Measurements from ENCODE around the gene CEP44. TPM values are rescaled to one million over a fixed set of nuclear protein-coding genes. Genes with fewer than 3 reads are reported as not detected.

CEP44 gene
- total and polyA plus RNA-seq, 4 donors: 5.1 to 49.5 (median 11.7) TPM

- Histone ChIP-seq H3K9me3 (ENCODE audit: control insufficient read depth in 4 of 4, insufficient read depth in 3 of 4, low read length in 3 of 4) (no peaks in the 10 kb centered on the region), H3K27ac (ENCODE audit: low read depth in 1 of 2, low read length in 1 of 2) (no peak overlapping the region), H3K4me1 (ENCODE audit: control insufficient read depth in 5 of 5, insufficient read depth in 5 of 5, low read length in 5 of 5) (no peaks in the 10 kb centered on the region), H3K27me3 (ENCODE audit: control insufficient read depth in 3 of 3, insufficient read depth in 3 of 3, low read length in 2 of 3) (no peaks in the 10 kb centered on the region), H3K36me3 (ENCODE audit: control insufficient read depth in 4 of 4, insufficient read depth in 4 of 4, low read length in 4 of 4) (peaks cover 0 to 2% (median 0%) of the 10 kb centered on the region in 4 donors), H3K4me3 (no peak overlapping the region), H3K9ac (ENCODE audit: insufficient read depth in 1 of 2, low read length in 2 of 2) (no peak overlapping the region)
- ATAC-seq (ENCODE audit: insufficient read depth, low FRiP score) (no peak), DNase-seq (no peak)
- 93 to 94% methylated on average over 3 of the region's 3 CpGs for WGBS, 2 donors
- no peak for TF ChIP-seq CTCF (IDR thresholded peaks at IDR 0.05; ENCODE audit: control extremely low read depth, extremely low read depth)
Observed at GRCh38 chr4:174334628-174335027, 50.9 kb downstream of the CEP44 start.

- no peak for TF ChIP-seq CTCF (IDR thresholded peaks at IDR 0.05; ENCODE audit: control extremely low read depth, extremely low read depth)
- no peak for ATAC-seq (ENCODE audit: insufficient read depth, low FRiP score)
- H3K4me1 ChIP-seq (ENCODE audit: control insufficient read depth in 5 of 5, insufficient read depth in 5 of 5, low read length in 5 of 5): no peaks in the 10 kb centered on the region
- no peaks in the 10 kb centered on the region for H3K36me3 ChIP-seq (ENCODE audit: control insufficient read depth in 4 of 4, insufficient read depth in 4 of 4, low read length in 4 of 4)
- 93 to 95% methylated on average over 2 of the region's 2 CpGs for WGBS, 2 donors
- H3K27ac ChIP-seq (ENCODE audit: low read depth in 1 of 2, low read length in 1 of 2): no peak overlapping the region
- DNase-seq: no peak
- no peak overlapping the region for H3K9ac ChIP-seq (ENCODE audit: insufficient read depth in 1 of 2, low read length in 2 of 2)
- H3K9me3 ChIP-seq (ENCODE audit: control insufficient read depth in 4 of 4, insufficient read depth in 3 of 4, low read length in 3 of 4): no peaks in the 10 kb centered on the region
- no peaks in the 10 kb centered on the region for H3K27me3 ChIP-seq (ENCODE audit: control insufficient read depth in 3 of 3, insufficient read depth in 3 of 3, low read length in 2 of 3)
- H3K4me3 ChIP-seq: no peak overlapping the region
Observed at GRCh38 chr4:174340714-174341113, 57.0 kb downstream of the CEP44 start.

- ATAC-seq (ENCODE audit: insufficient read depth, low FRiP score) (no peak), DNase-seq (no peak)
- Histone ChIP-seq H3K4me3 (no peak overlapping the region), H3K9ac (ENCODE audit: insufficient read depth in 1 of 2, low read length in 2 of 2) (no peak overlapping the region), H3K9me3 (ENCODE audit: control insufficient read depth in 4 of 4, insufficient read depth in 3 of 4, low read length in 3 of 4) (peaks cover 0 to 6% (median 2%) of the 10 kb centered on the region in 4 donors), H3K27me3 (ENCODE audit: control insufficient read depth in 3 of 3, insufficient read depth in 3 of 3, low read length in 2 of 3) (no peaks in the 10 kb centered on the region), H3K4me1 (ENCODE audit: control insufficient read depth in 5 of 5, insufficient read depth in 5 of 5, low read length in 5 of 5) (peaks cover 0 to 2% (median 0%) of the 10 kb centered on the region in 5 donors), H3K27ac (ENCODE audit: low read depth in 1 of 2, low read length in 1 of 2) (no peak overlapping the region), H3K36me3 (ENCODE audit: control insufficient read depth in 4 of 4, insufficient read depth in 4 of 4, low read length in 4 of 4) (no peaks in the 10 kb centered on the region)
- WGBS, 2 donors: 92 to 100% methylated on average over 1 of the region's 1 CpG
- no peak for TF ChIP-seq CTCF (IDR thresholded peaks at IDR 0.05; ENCODE audit: control extremely low read depth, extremely low read depth)
Observed at GRCh38 chr4:174349156-174349555, 65.4 kb downstream of the CEP44 start.
